LNCaP clone FGC (cell line): ENCODE data around the gene OTOP2.

Source experiments
- DNase-seq: peaks from one replicate; pipeline ENCODE4 v3.0.0-alpha.2; 2011; ENCODE audit warnings: low read depth
- H3K4me3 ChIP-seq: 2 replicates; pipeline ENCODE4 v1.5.1; 2011; ENCODE audit warnings: mild to moderate bottlenecking, low read depth, low read length, control low read depth
- CTCF ChIP-seq: IDR thresholded peaks from 2 replicates; pipeline ENCODE4 v1.5.1; 2012; ENCODE audit warnings: mild to moderate bottlenecking; ENCODE audit not compliant: control insufficient read depth, insufficient read depth; ENCODE audit errors: extremely low read depth

The OTOP2 gene

GRCh38 chr17:74938194-74938950, 14.3 kb downstream of the OTOP2 start:
- DNase-seq, result no peak
- no peak overlapping the region for H3K4me3 ChIP-seq
- TF ChIP-seq CTCF, result no peak

- no peak for DNase-seq
- H3K4me3 ChIP-seq, result no peak overlapping the region
- no peak for TF ChIP-seq CTCF
Observed at GRCh38 chr17:74939534-74939933, 15.5 kb downstream of the OTOP2 start.

- no peak for TF ChIP-seq CTCF
- H3K4me3 ChIP-seq, result no peak overlapping the region
- DNase-seq, result no peak
Observed at GRCh38 chr17:74941128-74941725, 17.2 kb downstream of the OTOP2 start.

GRCh38 chr17:74943808-74944522, 19.9 kb downstream of the OTOP2 start:
- H3K4me3 ChIP-seq, result no peak overlapping the region
- DNase-seq, result no peak
- no peak for TF ChIP-seq CTCF

- H3K4me3 ChIP-seq, result no peak overlapping the region
- DNase-seq, result no peak
- no peak for TF ChIP-seq CTCF
Observed at GRCh38 chr17:74945543-74945942, 21.5 kb downstream of the OTOP2 start.

- no peak for DNase-seq
- no peak for TF ChIP-seq CTCF
- no peak overlapping the region for H3K4me3 ChIP-seq
Observed at GRCh38 chr17:74946641-74947040, 22.6 kb downstream of the OTOP2 start.
